ENCODE results near the gene RPS6KC1.
"Not testable (repeated sequence)": the region's sequence is repeated elsewhere in the genome, so short reads cannot be mapped to it uniquely, and the experiment has no call there.

The RPS6KC1 gene

DNA sequence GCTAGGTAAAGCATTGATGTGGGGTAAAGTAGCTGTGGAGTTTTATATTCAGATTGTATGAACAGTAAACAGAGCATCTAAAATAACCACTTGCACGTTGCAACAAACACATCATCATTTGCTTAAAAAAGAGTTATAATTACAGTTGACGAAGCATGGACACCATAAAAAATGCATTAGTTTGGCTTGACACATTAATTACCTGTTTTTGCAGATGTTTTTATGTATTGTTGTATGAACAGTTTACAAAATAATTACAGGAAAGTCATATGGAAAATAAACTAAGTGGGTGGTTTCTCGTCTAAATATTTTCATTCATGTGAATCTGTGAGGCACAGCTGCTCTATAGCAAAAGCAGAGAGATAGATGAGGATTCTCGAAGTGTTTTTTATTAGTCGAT, 108.3 kb downstream of the RPS6KC1 start:
- no peak for DNase-seq (ENCODE audit: low read depth, low spot score)

DNA sequence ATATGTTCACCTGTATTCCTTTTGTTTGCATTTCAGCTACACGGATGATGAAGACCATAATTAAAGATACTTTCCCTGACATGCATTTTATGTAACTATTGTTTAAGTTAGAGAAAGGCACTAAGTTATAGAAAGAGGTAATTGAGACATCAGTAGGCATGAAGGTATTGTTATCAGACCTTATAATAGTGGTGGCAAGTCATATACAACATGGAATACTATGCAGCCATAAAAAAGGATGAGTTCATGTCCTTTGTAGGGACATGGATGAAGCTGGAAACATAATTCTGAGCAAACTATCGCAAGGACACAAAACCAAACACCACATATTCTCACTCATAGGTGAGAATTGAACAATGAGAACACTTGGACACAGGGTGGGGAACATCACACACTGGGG, 109.4 kb downstream of the RPS6KC1 start:
- not testable (repeated sequence) for DNase-seq (ENCODE audit: low read depth, low spot score)

DNA sequence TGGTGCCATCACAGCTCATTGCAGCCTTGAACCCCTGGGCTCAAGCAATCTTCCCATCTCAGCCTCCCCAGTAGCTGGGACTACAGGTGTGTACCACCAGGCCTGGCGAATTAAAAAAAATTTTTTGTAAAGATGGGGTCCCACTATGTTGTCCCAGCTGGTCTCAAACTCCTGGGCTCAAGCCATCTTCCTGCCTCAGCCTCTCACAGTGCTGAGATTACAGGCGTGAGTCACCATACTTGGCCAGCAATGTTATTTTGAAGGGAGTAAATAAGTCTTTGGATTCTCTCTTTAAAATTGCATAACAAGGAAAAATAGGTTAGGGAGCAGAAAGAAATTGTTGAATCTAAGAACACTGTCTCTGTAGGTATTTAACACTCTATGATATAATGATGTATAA, 111.3 kb downstream of the RPS6KC1 start:
- no peak for DNase-seq (ENCODE audit: low read depth, low spot score)

DNA sequence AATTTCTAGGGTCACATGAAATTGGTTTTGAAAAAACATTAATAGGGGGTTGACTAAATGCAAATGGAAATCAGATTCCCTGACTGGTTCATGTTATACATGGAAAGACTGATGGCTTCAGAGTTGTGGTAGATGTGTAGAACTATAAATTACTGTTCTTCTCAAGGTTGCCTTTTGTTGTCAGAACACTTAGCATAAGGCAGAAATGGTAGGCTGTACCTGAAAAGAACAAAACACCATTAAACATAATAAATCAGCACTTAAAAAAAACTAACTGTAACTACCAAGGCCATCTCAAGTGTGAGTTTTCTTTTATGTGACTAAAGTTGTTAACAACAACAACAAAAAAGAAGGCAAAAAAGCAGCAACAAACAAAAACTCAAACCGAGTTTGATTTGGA, 111.8 kb downstream of the RPS6KC1 start:
- no peak for DNase-seq (ENCODE audit: low read depth, low spot score)

DNA sequence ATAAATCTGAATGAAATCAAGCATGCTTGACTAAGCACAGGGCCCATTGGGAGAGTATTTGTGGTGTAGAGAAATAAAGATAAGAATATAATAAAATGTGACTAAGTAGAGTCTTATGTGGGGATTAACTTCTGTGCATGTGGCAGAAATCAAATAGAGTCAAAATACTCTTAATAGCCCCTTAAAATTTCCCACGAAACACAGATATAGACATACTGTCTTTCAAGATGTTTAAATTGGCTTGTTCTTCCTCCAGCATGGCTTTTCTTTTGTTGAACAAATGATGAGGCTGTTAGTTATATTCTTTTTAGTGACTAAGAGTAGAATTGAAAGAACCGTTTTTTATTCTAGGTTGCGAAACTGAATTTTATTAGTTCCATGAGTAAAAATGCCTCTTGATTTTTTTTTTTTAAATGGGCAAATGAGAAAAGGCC, 112.3 kb downstream of the RPS6KC1 start:
- DNase-seq (ENCODE audit: low read depth, low spot score) = no peak

DNA sequence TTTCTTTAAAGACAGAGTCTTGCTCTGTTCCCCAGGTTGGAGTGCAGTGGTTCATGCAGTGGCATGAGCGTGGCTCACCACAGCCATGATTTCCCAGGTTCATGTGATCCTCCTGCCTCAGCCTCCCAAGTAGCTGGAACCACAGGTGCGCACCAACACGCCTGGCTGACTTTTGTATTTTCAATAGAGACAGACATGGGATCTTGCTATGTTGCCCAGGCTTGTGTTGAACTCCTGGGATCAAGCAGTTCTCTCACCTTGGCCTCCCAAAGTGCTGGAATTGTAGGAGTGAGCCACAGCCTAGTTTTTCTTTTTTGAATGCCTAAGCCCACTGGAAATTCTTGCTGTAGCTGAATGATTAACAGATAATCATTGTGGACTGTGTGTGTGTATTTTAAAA, 113.5 kb downstream of the RPS6KC1 start:
- no peak for DNase-seq (ENCODE audit: low read depth, low spot score)

DNA sequence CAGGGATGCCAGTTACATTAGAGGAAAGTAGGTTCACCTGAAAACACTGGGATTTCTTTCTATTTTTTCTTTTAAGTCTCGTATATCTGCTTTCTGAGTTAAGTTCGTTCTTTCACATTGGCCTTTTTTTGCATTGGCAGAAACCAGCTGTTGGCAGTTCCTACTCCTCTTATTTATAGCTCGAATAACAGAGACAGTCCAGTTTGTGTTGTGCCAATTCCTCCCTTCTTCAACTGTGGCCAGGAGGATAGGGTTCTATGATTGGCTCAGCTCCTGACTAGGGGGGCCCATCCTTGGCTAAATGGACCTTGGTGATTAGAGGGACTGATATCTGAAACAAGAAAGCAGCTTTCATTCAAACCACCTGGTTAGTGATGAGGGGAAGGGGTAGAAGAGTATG, 115.8 kb downstream of the RPS6KC1 start:
- no peak for DNase-seq (ENCODE audit: low read depth, low spot score)

DNA sequence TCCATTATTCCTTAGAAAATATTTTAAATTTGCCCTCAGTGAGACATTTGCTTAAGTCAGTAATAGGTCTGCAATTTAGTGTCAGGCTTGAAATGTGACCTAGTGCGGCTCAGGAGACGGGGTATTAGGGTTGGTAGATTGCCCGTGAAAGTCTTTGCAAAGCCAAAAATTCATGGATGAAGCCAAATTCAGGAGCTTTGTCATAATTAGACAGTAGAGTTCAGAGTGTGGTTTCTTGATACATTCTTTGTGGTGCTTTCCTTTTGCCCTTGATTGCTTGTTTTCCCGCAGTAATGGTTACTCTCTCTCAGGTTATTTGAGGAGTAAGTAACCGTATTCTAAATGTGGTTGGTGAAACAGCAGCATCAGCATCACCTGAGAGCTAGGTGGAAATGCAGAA, 120.7 kb downstream of the RPS6KC1 start:
- no peak for DNase-seq (ENCODE audit: low read depth, low spot score)

DNA sequence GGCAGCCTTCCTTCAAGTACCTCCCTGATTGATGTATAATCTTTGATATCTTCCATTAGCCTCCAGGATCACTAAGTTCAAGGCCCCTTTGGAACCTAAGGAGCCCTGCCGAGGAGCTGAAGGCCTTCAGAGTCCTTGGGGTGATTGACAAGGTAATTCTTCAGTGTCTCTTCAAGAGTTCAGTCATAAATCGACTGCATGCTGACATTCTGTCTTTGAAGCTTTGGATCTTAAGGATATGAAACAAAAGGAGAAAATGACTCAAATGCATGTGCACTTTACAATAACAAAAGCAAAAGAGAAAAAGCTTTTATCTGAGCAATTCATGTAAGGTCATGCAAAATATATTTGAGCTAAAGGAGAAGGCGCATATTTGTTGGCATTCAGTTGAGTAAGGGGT, 125.3 kb downstream of the RPS6KC1 start:
- no peak for DNase-seq (ENCODE audit: low read depth, low spot score)

DNA sequence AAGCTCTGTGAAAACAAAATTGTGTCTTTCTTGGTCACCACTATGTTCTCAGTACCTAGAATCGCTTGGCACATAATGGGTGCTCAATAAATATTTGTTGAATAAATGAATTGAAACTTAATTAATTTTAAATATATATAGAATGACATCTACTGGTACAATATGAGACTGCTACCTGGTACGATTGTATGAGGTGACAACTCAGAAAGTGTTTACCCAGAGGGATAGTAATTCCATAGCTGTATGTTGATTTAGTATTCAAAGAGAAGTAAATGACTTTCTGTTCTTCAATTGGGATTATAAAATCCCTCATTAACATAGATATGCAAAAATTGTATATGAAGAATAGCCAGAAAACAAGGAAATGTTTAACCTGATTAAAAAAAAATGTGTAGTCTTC, 128.7 kb downstream of the RPS6KC1 start:
- no peak for DNase-seq (ENCODE audit: low read depth, low spot score)

DNA sequence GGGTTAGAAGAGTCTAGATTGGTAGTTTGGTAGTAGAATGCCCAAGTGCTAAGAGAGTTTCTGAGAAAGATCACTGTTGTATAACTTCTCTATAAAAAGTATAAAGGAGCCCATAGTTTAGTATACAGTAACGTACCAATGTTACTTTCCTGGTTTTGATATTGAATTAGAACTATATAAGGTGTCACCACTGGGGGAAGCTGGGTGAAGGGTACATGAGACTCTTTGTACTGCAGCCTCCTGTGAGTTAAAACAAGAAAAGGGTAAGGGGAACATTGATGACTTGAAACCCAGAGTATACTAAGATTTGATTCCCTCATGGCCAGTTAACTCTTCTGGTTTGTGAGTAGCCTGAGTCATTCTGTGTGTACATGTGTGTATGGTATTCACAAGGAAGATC, 129.8 kb downstream of the RPS6KC1 start:
- DNase-seq (ENCODE audit: low read depth, low spot score) = no peak

DNA sequence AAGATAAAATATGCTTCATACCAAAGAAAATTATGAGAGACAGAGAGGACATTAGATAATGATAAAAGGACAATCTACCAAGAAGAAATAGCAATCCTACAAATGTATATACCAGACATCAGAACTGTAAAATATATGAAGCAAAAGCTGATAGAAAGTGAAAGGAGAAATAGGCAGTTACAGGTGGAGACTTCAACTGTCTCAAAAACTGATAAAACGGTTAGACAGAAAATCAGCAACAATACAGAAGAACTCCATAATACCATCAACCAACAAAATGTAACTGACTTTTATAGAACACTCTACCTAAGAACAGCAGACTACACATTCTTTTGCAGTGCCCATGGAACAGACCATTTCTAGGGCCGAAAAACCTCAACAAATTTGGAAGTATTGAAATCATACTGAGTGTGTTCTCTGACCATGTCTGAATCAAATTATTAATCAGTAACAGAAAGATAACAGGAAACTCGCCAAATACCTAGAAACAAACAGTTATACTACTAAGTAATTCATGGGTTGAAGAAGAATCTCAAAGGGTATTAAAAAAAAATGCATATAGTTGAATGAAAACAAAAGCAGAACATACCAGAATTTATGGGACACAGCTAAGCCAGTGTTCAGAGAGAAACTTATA, 132.1 kb downstream of the RPS6KC1 start:
- no peak for DNase-seq (ENCODE audit: low read depth, low spot score)

DNA sequence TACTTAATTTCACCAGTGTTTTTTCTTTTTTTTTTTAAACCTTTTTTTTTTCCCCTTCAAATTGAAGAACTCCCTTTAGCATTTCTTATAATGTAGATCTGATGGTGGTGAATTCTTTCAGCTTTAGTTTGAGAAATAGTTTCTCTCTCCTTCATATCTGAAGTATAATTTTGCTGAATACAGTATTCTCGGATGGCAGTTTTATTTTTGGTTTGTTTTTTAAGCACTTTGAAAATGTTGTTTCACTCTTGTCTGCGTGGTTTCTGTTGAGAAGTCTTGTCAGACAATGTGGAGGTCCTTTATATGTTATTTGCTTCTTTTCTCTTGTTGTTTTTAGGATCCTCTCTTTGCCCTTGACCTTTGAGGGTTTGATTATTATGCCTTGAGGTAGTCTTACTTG, 135.1 kb downstream of the RPS6KC1 start:
- DNase-seq (ENCODE audit: low read depth, low spot score) = no peak

DNA sequence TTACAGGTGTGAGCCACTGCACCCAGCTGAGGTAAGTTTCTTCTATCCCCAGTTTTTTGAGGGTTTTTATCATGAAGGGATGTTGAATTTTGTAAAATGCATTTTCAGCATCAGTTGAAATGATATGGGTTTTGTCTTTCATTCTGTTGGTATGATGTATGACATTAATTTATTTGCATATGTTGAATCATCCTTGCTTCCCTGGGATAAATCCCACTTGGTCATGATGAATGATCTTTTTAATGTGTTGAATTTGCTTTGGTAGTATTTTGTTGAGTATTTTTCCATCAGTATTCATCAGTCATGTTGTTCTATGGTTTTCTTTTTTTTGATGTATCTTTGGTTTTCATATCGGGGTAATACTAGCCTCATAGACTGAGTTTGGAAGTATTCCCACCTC, 141.0 kb downstream of the RPS6KC1 start:
- no peak for DNase-seq (ENCODE audit: low read depth, low spot score)

DNA sequence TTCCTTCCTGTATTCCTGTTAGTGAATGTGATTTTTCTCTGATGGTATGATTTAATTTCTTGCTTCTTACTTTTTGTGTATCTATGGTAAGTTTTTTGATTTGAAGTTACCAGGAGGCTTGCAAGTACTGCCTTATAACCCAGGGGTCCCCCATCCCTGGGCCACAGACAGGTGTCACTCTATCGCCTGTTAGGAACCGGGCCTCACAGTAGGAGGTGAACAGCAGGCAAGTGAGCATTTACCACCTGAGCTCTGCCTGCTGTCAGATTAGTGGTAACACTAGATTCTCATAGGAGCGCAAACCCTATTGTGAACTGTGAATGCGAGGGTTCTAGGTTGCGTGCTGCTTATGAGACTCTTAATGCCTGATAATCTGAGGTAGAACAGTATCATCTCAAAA, 143.3 kb downstream of the RPS6KC1 start:
- DNase-seq (ENCODE audit: low read depth, low spot score) = no peak

DNA sequence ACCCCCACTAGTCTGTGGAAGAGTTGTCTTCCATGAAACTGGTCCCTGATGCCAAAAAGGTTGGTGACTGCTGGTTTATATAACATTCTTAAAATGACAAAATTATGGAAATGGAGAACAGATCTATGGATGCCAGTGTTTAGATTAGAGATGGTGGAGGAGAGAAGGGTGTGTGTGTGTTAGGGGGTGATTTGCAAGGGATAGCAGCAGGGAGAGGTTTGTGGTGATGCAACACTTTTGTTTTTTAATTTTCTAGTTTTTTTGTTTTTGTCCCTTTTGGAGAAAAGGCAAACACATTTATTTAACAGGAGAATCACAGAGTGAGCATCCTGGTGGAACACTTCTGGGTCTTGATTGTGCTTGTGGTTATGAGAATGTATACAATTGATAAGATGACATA, 143.8 kb downstream of the RPS6KC1 start:
- DNase-seq (ENCODE audit: low read depth, low spot score) = no peak

DNA sequence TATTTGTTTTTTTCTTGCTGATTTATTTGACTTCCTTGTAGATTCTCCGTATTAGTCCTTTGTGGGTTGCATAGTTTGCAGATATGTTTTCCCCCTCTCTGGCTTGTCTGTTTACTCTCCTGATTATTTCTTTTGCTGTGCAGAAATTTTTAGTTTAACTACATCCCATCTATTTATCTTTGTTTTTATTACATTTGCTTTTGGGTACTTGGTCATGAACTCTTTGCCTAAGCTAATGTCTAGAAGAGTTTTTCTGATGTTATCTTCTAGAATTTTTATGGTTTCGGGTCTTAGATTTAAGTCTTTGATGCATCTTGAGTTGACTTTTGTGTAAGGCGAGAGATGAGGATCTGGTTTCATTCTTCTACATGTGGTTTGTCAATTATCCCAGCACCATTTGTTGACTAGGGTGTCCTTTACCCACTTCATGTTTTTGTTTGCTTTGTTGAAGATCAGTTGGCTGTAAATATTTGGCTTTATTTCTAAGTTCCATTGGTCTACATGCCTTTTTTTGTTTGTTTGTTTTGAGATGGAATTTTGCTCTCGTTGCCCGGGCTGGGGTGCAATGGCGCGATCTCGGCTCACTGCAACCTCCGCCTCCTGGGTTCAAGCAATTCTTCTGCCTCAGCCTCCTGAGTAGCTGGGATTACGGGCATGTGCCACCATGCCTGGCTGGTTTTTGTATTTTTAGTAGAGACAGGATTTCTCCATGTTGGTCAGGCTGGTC, 145.4 kb downstream of the RPS6KC1 start:
- DNase-seq (ENCODE audit: low read depth, low spot score) = not testable (repeated sequence)

DNA sequence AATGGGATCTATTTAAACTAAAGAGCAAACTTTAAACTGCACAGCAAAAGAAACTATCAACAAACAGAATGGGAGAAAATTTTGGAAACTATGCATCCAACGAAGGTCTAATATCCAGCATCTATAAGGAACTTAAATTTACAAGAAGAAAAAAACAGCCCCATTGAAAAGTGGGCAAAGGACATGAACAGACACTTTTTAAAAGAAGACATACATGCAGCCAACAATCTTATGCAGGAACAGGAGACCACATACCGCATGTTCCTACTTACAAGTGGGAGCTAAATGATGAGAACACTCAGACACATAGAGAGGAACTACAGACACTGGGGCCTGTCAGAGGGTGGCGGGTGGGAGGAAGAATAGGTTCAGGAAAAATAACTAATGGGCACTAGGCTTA, 149.6 kb downstream of the RPS6KC1 start:
- no peak for DNase-seq (ENCODE audit: low read depth, low spot score)

DNA sequence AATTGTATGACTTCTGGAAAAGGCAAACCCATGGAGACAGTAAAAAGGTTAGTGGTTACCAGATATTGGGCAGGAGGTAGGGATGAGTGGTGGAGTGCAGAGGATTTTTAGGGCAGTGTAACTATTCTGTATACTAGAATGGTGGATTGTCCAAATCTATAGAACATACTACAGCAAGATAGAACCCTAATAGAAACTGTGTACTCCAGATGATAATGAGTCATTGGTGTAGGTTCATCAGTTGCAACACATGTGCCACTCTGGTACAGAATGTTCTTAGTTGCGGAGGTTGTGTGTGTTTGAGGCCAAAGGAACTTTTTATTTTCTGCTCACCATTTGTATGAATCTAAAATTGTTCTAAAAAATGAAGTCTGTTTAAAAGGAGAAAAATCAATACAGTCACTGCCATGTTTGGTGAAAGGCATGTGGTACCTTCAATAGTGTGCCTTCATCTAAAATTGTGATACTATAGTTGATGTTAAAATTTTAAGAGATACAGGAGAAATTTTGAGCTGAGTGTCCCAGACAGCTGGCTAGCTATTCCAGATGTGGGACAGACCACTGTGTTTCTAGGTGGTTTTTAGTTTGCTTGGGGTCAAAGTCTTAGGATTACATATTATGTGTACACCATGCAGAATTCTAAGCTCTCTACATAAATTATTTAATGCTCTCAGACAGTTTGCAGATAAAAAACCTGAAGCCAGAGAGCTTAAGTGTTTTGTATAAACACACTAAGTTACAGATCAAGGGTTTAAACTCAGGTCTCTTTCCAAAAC, 150.5 kb downstream of the RPS6KC1 start:
- DNase-seq (ENCODE audit: low read depth, low spot score) = no peak

DNA sequence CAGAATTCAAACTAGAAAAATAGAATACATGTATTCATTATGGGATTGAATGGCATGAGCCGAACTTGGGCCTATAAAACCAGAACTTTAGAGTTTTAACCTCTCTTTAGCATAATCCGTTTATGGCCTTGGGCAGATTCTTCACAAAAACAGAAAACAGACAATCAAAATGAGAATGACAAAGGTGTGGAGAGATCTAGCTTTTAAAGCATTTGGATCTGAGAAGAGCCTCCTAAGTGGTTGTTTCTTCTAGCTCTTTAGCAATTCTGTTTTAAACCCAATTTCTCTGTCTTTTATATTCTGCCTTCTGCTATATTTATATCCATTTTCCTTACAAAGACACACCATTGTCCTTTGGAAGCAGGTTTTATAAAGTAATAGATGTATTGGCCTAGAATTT, 160.2 kb downstream of the RPS6KC1 start:
- DNase-seq (ENCODE audit: low read depth, low spot score) = no peak

DNA sequence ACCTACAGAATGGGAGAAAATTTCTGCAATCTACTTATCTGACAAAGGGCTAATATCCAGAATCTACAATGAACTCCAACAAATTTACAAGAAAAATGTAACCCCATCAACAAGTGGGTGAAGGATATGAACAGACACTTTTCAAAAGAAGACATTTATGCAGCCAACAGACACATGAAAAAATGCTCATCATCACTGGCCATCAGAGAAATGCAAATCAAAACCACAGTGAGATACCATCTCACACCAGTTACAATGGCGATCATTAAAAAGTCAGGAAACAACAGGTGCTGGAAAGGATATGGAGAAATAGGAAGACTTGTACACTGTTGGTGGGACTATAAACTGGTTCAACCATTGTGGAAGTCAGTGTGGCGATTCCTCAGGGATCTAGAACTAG, 168.0 kb downstream of the RPS6KC1 start:
- DNase-seq (ENCODE audit: low read depth, low spot score) = not testable (repeated sequence)

DNA sequence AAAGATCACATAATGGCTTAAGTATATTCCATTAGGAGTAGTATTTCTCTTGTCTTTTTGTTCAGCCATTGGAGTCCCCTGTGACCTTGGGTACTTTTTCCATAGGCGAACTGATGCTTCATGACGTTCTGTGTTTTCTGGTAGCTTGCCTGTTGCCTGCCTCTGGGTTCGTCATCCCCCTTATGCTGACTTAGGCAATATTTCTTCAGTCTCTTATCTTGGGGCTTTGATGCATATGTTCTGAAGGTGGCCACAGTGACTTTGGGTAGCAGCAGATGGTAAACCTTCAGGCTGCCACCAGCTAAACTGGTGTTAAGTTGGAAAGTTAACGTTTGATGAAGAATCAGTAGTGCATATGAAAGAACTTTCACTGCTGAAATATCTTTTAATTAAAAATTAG, 170.2 kb downstream of the RPS6KC1 start:
- DNase-seq (ENCODE audit: low read depth, low spot score) = no peak

DNA sequence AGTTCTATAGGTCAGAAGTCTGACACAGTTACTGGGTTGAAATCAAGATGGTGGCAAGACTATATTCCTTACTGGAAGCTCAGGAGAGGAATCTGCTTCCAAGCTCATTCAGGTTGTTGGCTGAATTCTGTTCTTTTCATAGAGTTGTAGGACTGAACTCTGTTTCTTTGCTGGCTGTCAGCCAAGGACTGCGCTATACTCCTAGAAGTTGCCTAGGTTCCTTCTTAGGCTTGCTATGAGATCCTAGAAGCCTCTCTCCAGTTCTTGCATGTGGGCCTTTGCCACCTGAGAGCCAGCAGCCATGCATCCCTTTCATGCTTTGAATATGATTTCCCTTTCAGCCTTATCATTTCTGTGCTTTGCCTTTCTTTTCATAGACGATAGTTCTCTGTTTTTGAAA, 176.4 kb downstream of the RPS6KC1 start:
- no peak for DNase-seq (ENCODE audit: low read depth, low spot score)
